Esophagus squamous epithelium (tissue), 5 donors: ENCODE data around the gene CEP44. TPM values are rescaled to one million over a fixed set of nuclear protein-coding genes. Genes with fewer than 3 reads are reported as not detected.

Experiments
- DNase-seq: peaks from one replicate; lab custom pipeline; 2025; lab: John Stamatoyannopoulos, UW
- H3K27ac ChIP-seq, 4 donors: fragments of 200-600 bp; sonication (generic); one replicate each; pipeline ENCODE4 v1.5.1; 2016 to 2019; ENCODE audit warnings: mild to moderate bottlenecking in 1 of 4
- H3K27me3 ChIP-seq, 4 donors: fragments of 200-600 bp; sonication (generic); 1 replicate in 3 of 4; 2 replicates in 1 of 4; pipeline versions ENCODE4 v1.5.1 to v1.6.0; 2017 to 2021; ENCODE audit warnings: antibody characterized with exemption in 1 of 4
- H3K36me3 ChIP-seq, 3 donors: fragments of 200-600 bp; sonication (generic); one replicate each; pipeline ENCODE4 v1.5.1; 2016 to 2019
- H3K4me1 ChIP-seq, 3 donors: fragments of 200-600 bp; sonication (generic); one replicate each; pipeline ENCODE4 v1.5.1; 2017 to 2019
- H3K4me3 ChIP-seq, 4 donors: fragments of 200-600 bp; sonication (generic); 1 replicate in 3 of 4; 2 replicates in 1 of 4; pipeline ENCODE4 v1.5.1; 2016 to 2019; ENCODE audit warnings: mild to moderate bottlenecking in 2 of 4, moderate library complexity in 1 of 4
- H3K9me3 ChIP-seq, 3 donors: fragments of 200-600 bp; sonication (generic); one replicate each; pipeline ENCODE4 v1.5.1; 2016 to 2019
- CTCF ChIP-seq, 6 experiments: fragments of 450-650 bp in 4 of 6; fragments of 200-600 bp in 2 of 6; sonication (generic) in 2 of 6; IDR thresholded peaks; one replicate each; pipeline ENCODE4 v1.5.1; 2016 to 2019; ENCODE audit warnings: antibody characterized with exemption in 6 of 6, mild to moderate bottlenecking in 4 of 6, moderate library complexity in 4 of 6
- POLR2A ChIP-seq, 4 donors: fragments of 450-650 bp; IDR thresholded peaks; one replicate each; pipeline ENCODE4 v1.6.1; 2017; ENCODE audit warnings: antibody characterized with exemption in 4 of 4, mild to moderate bottlenecking in 4 of 4, moderate library complexity in 3 of 4
- WGBS, 2 donors: methylation state at CpG; one replicate each; pipeline ENCODE4 v1.1.5; 2018; 5-methylcytosine and 5-hydroxymethylcytosine counted together
- intact Hi-C: fragments of 100-400 bp; cut with DNase I; formaldehyde crosslinking; loops from one replicate; pipeline ENCODE4 v1.15.0; 2022
- total RNA-seq, 4 donors: library from RNA; depleted of rRNA; stranded (reverse); fragments of >200 nt; gene quantifications; one replicate each; pipeline ENCODE4 v1.1.0, GENCODE V29; 2016
- donor health status: DM: yes; HTN: yes; CAD: no.

The CEP44 gene
- total RNA-seq, 4 donors from 2014 or later: 5.5 to 14.4 (median 11.4) TPM

DNA sequence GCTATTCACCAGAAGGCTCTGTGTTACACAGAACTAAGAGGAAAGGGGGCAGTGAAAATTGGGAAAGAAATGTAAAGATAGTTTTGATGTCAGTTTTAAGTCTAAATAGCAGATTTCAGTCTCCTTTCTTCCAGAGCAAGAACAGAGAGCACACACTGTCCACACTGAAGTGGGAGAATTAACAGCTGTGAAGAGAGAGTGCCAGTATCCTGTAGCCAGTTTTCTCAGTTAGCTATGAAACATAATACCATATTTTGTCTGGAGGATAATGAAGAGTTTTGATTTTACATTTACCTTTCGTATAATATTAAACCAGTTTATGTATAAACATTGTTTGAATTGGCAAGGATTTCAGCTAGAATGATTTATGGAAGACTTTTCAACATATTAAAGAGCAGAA is 35.3 kb upstream of the CEP44 start:
- Histone ChIP-seq H3K4me3 (no peak overlapping the region), H3K9me3 (no peaks in the 10 kb centered on the region), H3K4me1 (no peaks in the 10 kb centered on the region), H3K27ac (no peak overlapping the region), H3K36me3 (peaks cover 0 to 4% (median 0%) of the 10 kb centered on the region in 3 donors), H3K27me3 (no peaks in the 10 kb centered on the region)
- intact Hi-C loops: no loop called here
- WGBS, 2 donors: 36 to 58% methylated on average over 1 of the region's 1 CpG
- DNase-seq: no peak
- TF ChIP-seq POLR2A (IDR thresholded peaks at IDR 0.05) (no peak), CTCF (IDR thresholded peaks at IDR 0.05) (no peak)

DNA sequence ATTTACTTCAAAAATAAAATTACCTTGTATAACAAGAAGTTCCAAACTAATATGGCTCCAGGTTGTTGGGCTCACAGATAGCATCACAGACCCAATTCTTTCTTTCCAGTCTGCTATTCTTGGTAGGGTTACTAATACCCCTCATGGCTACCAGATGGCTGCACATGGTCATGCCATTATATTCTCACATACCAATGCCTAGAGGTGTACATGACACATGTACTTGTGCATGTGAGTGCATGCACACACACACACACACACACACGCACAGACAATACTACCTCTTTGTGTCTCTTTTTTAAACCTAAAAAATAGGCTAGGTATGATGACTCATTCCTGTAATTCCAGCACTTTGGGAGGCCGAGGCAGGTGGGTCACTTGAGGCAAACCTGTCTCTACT is 31.3 kb upstream of the CEP44 start:
- DNase-seq: no peak
- Histone ChIP-seq H3K27me3 (no peaks in the 10 kb centered on the region), H3K4me3 (no peak overlapping the region), H3K36me3 (peaks cover 0 to 26% (median 0%) of the 10 kb centered on the region in 3 donors), H3K9me3 (no peaks in the 10 kb centered on the region), H3K27ac (no peak overlapping the region), H3K4me1 (no peaks in the 10 kb centered on the region)
- intact Hi-C loops: no loop called here
- WGBS, 2 donors: 26 to 53% methylated on average over 2 of the region's 2 CpGs
- no peak for TF ChIP-seq POLR2A (IDR thresholded peaks at IDR 0.05)
- no peak for TF ChIP-seq CTCF (IDR thresholded peaks at IDR 0.05)

DNA sequence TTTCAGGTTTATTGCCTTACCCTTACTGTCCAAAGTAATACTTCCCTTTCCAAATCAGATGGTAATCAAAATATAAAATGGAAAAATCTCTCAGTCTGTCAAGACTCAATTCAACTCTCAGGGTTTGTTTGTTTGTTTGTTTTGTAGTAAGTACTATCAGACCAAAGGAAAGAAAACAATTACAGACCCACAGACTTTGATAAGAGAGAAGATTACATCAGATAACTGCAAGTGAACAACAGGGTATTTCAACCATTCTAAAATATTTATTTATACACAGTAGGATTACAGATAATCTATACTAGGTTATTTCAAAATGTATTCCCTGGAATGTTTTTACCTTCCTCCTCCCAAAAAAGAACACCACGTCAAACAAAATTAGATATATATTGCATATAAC is 29.1 kb upstream of the CEP44 start:
- Histone ChIP-seq H3K27me3 (no peaks in the 10 kb centered on the region), H3K9me3 (no peaks in the 10 kb centered on the region), H3K36me3 (peaks cover 0 to 46% (median 0%) of the 10 kb centered on the region in 3 donors), H3K27ac (no peak overlapping the region), H3K4me3 (no peak overlapping the region), H3K4me1 (no peaks in the 10 kb centered on the region)
- intact Hi-C loops: no loop called here
- DNase-seq: no peak
- WGBS, 2 donors: 86 to 90% methylated on average over 1 of the region's 1 CpG
- no peak for TF ChIP-seq POLR2A (IDR thresholded peaks at IDR 0.05)
- TF ChIP-seq CTCF (IDR thresholded peaks at IDR 0.05): no peak

DNA sequence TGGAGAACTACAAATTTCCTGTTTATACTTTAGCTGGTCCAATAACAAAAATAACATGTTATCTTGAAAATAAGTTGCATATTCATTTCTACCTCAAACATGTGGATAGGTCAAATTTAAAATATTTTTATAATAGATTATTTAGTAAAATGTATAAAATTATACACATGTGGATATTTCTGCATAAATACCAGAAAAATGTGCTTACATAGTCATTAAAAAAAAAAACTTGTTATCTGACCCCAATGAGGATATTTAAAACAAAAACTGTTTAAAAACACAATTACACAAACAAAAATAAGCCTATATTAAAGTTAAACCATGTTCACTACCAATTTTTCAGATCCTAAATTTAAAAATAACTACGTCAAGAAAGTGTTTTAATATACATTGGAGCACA is 28.3 kb upstream of the CEP44 start:
- 95 to 100% methylated on average over 1 of the region's 1 CpG for WGBS, 2 donors
- H3K36me3 ChIP-seq: peaks cover 0 to 47% (median 0%) of the 10 kb centered on the region in 3 donors
- TF ChIP-seq CTCF (IDR thresholded peaks at IDR 0.05) (no peak), POLR2A (IDR thresholded peaks at IDR 0.05) (no peak)

GRCh38 chr4:174255786-174256185 is 27.9 kb upstream of the CEP44 start:
- WGBS, 2 donors: 85% methylated on average over 5 of the region's 5 CpGs
- H3K36me3 ChIP-seq: peaks cover 0 to 47% (median 0%) of the 10 kb centered on the region in 3 donors
- intact Hi-C loops: no loop called here
- TF ChIP-seq POLR2A (IDR thresholded peaks at IDR 0.05) (no peak), CTCF (IDR thresholded peaks at IDR 0.05) (no peak)
- no peak for DNase-seq
- no peaks in the 10 kb centered on the region for H3K4me1 ChIP-seq
- H3K27me3 ChIP-seq: no peaks in the 10 kb centered on the region
- H3K9me3 ChIP-seq: no peaks in the 10 kb centered on the region
- H3K27ac ChIP-seq: no peak overlapping the region
- no peak overlapping the region for H3K4me3 ChIP-seq

More for the DNA sequence above, 28.3 kb upstream of the CEP44 start:
- Histone ChIP-seq H3K27me3 (no peaks in the 10 kb centered on the region), H3K4me1 (no peaks in the 10 kb centered on the region), H3K9me3 (no peaks in the 10 kb centered on the region), H3K27ac (no peak overlapping the region), H3K4me3 (no peak overlapping the region)
- no peak for DNase-seq
- intact Hi-C loops: no loop called here
